HPDE6-E6E7 (cell line): ENCODE data around the gene ETFA.

Experiments
- DNase-seq: peaks from one replicate; pipeline ENCODE4 v3.0.0; 2011; ENCODE audit warnings: missing footprints; ENCODE audit errors: extremely low spot score

Gene ETFA

GRCh38 chr15:76195506-76196268 is 115.6 kb downstream of the ETFA start:
- DNase-seq = no peak

GRCh38 chr15:76193934-76194333 is 117.3 kb downstream of the ETFA start:
- no peak for DNase-seq

- DNase-seq = no peak
Observed at GRCh38 chr15:76192715-76193114, 118.6 kb downstream of the ETFA start.

- no peak for DNase-seq
Observed at GRCh38 chr15:76191539-76192244, 119.6 kb downstream of the ETFA start.

- DNase-seq = peak; percentile 80
Observed at GRCh38 chr15:76190751-76191538, 120.3 kb downstream of the ETFA start.

GRCh38 chr15:76190070-76190564 is 121.2 kb downstream of the ETFA start:
- DNase-seq = no peak

GRCh38 chr15:76189106-76189505 is 122.2 kb downstream of the ETFA start:
- DNase-seq = no peak

- no peak for DNase-seq
Observed at GRCh38 chr15:76187163-76187562, 124.1 kb downstream of the ETFA start.

- peak; percentile 60 for DNase-seq
Observed at GRCh38 chr15:76185716-76186115, 125.6 kb downstream of the ETFA start.

- no peak for DNase-seq
Observed at GRCh38 chr15:76184650-76185035, 126.6 kb downstream of the ETFA start.

- no peak for DNase-seq
Observed at GRCh38 chr15:76183930-76184649, 127.2 kb downstream of the ETFA start.

- no peak for DNase-seq
Observed at GRCh38 chr15:76181705-76182107, 129.6 kb downstream of the ETFA start.

GRCh38 chr15:76180321-76180720 is 130.9 kb downstream of the ETFA start:
- DNase-seq = no peak

GRCh38 chr15:76179023-76179422 is 132.2 kb downstream of the ETFA start:
- DNase-seq = no peak

- no peak for DNase-seq
Observed at GRCh38 chr15:76178296-76179000, 132.8 kb downstream of the ETFA start.

- peak; percentile 80 for DNase-seq
Observed at GRCh38 chr15:76177491-76178040, 133.7 kb downstream of the ETFA start.

GRCh38 chr15:76176487-76177085 is 134.7 kb downstream of the ETFA start:
- DNase-seq = no peak

- DNase-seq = no peak
Observed at GRCh38 chr15:76176059-76176458, 135.2 kb downstream of the ETFA start.

GRCh38 chr15:76175442-76175841 is 135.8 kb downstream of the ETFA start:
- DNase-seq = no peak

GRCh38 chr15:76174654-76175053 is 136.6 kb downstream of the ETFA start:
- DNase-seq = no peak
